Stimulated activated CD4-positive, alpha-beta T cell treated with anti-CD3 and anti-CD28 coated beads, Interleukin-4, amount 100 ng/mL, for 48 hours (primary cell): ENCODE measurements around the gene SUOX.
"Not testable (repeated sequence)": the region's sequence is repeated elsewhere in the genome, so short reads cannot be mapped to it uniquely, and the experiment has no call there.

Experiments used
- DNase-seq, 2 donors: peaks; one replicate each; pipeline ENCODE4 v3.0.0-alpha.2; 2020; ENCODE audit warnings: low read depth in 2 of 2

SUOX gene

GRCh38 chr12:55983232-55983842, 13.7 kb upstream of the SUOX start:
- no peak for DNase-seq

DNA sequence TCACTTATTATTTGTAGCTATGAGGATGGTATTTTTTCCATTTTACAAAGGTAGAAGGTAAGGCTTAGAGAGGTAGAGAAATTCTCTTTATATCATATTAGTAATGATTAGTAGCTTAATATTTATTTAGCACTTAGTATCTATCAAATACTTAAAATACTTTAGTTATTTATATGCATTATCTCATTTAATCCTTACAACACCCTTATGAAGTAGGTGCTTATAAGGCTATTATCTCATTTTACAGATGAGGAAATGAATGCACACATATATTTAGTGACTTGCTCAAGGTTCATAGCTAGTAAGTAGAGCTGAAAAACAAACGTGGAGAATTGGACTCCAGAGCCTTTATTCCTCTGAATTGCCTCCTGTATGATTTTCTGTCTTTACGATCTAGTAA, 12.2 kb upstream of the SUOX start:
- no peak for DNase-seq

GRCh38 chr12:55985341-55985740, 11.7 kb upstream of the SUOX start:
- no peak for DNase-seq

GRCh38 chr12:55985976-55986375, 11.1 kb upstream of the SUOX start:
- not testable (repeated sequence) for DNase-seq

DNA sequence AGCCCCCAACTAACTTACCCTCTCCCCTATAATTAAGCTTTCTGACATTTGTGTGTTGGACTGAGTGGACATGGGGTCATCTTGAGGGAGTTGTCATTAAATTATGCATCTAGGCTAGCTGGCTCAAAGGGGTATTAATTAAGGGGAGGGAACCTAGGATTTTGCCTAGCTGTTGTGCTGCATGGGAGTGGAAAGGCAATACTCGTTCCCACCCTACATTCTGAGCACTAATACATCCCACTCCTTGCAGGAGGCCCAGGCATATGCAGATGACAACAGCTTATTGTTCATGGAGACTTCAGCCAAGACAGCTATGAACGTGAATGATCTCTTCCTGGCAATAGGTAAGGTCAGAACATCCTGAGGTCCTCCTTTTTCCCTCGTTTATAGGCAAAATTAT, 6.0 kb upstream of the SUOX start:
- no peak for DNase-seq

DNA sequence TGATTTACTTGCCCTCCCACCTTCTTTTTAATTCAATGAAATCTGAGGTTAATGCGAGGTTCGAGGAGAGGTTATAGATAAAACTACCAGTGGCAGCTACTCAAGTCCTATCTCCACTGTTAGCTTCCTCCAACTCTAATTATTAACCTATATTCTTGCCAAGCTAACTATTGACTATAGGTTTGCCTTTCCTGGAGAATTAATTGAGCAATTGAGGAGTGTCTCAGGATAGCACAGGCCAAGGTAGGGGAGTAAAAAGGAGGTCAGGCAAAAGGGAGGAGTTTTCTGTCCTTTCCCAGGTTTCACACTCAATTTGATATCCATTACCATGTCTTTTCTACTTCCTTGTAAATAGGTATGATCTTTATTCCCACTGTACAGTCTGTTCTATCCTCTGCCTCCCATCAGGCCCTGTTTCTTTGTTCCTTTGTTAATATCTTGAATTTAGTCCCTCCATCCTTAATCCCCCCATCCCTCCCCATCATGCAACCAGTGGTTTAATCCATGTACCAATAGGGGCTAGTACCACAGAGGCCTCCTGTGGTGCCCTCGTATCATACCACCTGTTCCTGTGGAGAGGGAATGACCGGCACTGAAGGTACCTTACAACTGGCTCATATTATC, 3.7 kb upstream of the SUOX start:
- no peak for DNase-seq

DNA sequence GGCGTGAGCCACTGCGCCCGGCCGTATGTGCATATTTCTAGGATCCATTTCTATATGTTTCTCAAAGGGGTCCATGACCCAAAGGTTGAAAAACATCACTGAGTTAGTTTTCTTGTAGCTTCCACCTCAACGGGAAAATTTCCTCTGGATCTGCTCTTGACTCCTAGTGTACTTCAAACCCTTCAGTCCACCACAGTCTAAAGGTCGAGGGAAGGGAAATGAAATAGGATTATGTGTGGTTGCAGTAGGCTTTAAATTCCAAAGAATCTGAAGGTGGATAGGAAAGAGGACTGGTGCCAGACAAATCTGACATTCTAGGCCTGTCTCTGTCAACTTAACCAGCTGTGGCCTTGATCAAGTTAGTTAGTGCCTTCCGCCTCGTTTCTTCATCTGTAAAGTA, 1.7 kb upstream of the SUOX start:
- DNase-seq = no peak

GRCh38 chr12:55996201-55996714, 818 bp upstream of the SUOX start:
- DNase-seq = peak; percentile 32 to 34

DNA sequence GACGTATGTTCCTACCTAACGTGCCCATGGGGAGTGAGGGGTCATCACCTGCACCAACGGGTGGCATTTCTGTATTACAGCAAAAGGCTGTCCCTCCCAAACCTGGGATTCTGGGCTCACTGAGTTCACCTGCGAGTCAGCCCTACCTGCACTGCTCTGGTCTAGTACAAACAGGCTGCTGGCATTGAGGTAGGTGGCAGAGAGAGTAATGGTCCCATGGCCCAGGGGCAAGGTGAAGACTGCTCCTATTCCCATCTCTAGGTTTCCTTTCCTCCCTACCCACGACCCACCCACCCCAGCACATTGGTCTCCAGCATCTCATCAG, 421 bp downstream of the SUOX start:
- DNase-seq = no peak

- DNase-seq = not testable (repeated sequence)
Observed at GRCh38 chr12:55999522-55999921, 2.4 kb downstream of the SUOX start.

- not testable (repeated sequence) for DNase-seq
Observed at GRCh38 chr12:55999999-56000540, 3.0 kb downstream of the SUOX start.

DNA sequence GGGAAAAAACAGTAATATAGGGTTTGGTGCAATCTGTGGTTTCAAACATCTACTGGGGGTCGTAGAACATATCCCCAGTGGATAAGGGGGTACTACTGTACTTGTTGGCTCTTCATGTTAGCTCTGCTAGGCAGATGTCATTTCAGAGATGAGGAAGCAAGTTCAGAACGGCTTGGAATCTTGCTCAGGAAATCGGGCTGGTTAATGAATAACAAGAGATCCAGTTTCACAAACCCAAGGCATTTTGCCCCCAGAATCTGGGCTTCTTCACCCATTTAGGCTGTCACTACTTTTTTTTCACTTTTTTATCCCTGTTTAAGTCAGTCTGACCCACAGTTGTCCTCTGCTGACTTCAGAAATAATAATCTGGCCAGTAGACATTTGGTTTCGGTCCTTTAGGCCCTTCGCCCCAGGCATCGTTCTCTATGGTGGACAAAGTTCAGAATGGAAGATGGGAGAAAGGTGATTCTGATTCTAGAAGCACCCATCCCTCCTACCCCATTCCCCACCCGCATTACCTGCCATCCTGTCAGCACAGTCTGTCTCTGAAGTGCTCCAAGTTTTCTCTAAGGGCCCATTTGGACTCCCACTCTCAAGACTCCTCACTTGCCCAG, 4.5 kb downstream of the SUOX start:
- no peak for DNase-seq

GRCh38 chr12:56003376-56003775, 6.3 kb downstream of the SUOX start:
- DNase-seq = not testable (repeated sequence)

- no peak for DNase-seq
Observed at GRCh38 chr12:56004211-56004610, 7.1 kb downstream of the SUOX start.

GRCh38 chr12:56007564-56008559, 10.8 kb downstream of the SUOX start:
- peak; percentile 63 to 67 for DNase-seq

DNA sequence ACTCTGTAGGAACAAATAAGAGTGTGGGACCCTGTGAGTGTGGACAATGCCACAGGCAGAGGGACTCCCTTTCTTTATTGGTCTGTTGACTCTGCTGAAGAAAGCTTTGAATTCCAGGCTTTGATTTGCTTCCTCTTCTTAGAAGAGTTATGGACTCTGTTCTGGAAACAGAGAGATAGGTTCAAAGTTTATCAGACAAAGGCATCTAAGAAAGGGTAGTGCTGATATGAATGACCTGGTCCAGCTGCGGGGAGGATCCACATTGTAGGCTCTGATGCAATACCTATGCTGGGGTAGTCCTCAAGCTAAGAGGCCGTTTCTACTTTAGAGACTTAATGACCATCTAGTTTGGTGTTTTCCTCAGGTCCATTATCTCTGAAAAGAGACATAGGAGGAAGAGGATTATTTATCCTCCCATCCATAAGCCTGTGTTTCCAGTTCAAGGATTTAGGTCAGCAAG, 13.1 kb downstream of the SUOX start:
- DNase-seq = no peak

- no peak for DNase-seq
Observed at GRCh38 chr12:56011509-56012090, 14.5 kb downstream of the SUOX start.

DNA sequence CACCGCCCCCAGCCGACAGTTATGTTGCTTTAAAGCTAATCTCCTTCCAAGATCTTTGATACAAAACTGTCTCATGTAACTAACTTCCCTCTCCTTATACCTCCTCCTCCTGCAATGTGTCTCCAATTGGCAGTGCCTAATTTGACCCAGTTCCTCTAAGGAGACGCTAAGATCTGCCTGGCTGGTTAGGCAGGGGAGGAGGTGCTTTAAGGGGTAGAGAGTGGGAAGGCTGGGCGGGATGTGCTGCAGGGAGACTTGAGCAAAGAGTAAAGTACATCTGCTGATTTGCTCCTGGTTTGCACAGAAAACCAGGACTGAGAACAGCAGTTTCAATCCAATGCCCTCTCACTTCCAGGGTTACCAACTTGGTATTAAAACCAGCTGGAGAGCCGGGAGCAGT, 16.4 kb downstream of the SUOX start:
- no peak for DNase-seq

DNA sequence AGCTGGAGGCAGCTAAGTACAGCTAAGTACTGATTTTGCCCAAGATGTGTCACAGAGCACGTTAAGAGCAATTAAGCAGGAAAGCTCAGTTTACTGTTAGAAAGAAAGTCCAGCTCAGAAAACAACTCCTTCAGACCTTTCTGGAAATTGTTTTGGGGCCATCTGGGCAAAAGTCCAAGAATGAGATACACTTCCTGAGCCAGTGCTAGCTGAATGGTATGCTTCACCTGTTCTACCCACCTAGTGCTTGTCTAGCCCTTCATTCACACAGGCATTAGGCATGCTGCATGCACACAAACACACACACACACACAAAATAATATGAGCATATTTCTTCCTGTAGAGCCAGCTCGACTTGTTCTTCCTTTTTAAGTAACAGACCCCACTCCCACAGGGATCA, 17.1 kb downstream of the SUOX start:
- no peak for DNase-seq

DNA sequence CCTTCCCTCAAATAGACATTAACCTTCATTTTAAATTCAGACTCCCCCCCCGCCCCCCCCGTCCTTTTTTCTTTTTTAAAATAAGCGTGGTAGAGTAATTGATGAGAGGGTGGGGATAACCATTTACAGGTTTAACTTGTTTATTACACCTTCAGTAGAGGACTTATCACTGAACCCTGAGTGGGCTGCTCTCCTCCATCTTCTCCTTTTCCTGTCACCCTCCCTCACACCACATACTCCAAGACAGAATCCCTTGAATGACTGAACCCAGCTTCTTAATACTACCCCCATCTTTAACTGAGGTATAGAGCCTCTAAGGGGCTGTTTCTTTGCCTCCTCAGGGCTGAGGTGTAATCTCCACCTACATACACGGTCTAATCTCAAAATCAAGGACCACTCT, 20.1 kb downstream of the SUOX start:
- no peak for DNase-seq

DNA sequence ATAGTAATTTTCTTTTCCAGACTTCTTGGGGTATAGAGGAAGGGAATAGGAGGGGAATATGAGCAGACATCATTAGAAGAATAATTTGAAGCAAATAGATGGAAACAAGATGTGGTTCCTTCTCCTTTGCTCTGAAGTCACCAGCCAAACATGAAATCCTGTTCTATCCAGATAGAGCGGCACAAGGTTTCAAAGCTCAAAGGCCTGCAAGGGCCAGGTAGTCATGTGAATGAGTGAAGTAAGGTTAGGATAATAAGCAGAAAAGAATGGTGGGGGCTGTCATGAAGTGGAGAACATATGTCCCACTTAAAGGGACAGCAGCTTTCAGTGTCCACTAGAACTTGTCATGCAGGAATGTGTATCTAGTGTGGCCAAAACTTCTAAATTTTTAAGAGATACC, 21.3 kb downstream of the SUOX start:
- no peak for DNase-seq
